Right hindlimb (tissue), 1 donor: ENCODE data around the gene PKNOX2.
A peak's percentile ranks its signal among the peaks of the same experiment; 100 is the strongest.

Experiments used
- DNase-seq: peaks from one replicate; pipeline ENCODE4 v3.0.0-alpha.2; 2018

Gene PKNOX2, protein sequence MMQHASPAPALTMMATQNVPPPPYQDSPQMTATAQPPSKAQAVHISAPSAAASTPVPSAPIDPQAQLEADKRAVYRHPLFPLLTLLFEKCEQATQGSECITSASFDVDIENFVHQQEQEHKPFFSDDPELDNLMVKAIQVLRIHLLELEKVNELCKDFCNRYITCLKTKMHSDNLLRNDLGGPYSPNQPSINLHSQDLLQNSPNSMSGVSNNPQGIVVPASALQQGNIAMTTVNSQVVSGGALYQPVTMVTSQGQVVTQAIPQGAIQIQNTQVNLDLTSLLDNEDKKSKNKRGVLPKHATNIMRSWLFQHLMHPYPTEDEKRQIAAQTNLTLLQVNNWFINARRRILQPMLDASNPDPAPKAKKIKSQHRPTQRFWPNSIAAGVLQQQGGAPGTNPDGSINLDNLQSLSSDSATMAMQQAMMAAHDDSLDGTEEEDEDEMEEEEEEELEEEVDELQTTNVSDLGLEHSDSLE

GRCh38 chr11:125164422-125165110, at the start of gene PKNOX2:
TSS of gene PKNOX2 (plus strand) at chr11:125164751. CDS start at chr11:125351306, 186,555 bp downstream.
- DNase-seq: peak; percentile 94

DNA sequence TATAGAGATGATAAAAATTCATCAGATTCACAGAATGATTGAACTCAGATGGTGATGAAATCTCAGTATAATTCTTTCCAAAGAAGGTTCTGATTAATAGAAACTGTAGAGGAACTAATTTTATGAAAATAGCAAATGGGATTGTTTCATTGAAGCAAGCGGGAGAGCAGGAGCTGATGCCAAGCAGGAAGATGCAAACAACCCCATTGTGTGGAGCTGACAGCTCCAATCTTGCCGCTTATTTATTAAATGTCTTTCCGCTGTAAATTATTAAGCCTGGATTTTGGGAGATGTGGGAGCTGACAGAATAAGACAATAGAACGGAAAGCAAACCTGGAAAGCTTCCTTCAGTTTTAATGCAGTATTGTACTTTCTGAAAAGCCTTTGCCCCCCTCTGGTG, 47.1 kb upstream of the PKNOX2 start:
- DNase-seq: no peak

DNA sequence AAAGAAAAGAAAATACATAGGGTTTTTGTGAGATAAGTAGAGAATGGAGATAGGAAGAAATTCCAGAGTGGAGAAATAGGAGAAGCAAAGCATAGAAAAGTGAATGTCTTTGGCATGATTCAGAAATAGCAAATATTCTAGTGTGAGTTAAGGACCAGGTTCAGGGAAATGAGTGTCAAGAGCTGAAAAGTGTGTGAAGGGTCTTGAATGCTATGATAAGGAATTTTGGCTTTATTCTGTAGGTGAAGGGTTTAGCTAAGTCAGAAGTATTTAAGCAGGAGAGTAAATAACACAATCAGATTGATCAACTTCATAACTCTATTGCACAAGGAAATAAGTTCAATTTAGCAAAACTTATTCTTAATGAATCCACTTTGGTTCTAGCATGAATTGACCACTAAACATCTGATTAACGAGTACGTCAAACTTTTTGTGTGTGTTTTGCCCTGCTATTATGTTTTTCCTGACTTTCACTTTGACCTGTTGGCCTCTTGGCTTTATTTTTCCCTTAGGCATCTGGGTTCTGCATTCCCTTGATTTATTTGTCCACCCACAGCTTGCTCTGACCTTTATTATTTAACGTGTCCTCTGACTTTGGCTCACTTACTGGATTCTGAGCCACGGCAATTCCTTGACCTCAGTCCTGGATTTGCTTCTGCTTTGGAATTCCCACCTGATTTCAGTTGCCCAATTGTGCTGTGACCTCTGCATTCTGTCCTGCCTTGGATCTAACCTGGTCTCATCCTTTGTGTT, 41.2 kb upstream of the PKNOX2 start:
- no peak for DNase-seq

DNA sequence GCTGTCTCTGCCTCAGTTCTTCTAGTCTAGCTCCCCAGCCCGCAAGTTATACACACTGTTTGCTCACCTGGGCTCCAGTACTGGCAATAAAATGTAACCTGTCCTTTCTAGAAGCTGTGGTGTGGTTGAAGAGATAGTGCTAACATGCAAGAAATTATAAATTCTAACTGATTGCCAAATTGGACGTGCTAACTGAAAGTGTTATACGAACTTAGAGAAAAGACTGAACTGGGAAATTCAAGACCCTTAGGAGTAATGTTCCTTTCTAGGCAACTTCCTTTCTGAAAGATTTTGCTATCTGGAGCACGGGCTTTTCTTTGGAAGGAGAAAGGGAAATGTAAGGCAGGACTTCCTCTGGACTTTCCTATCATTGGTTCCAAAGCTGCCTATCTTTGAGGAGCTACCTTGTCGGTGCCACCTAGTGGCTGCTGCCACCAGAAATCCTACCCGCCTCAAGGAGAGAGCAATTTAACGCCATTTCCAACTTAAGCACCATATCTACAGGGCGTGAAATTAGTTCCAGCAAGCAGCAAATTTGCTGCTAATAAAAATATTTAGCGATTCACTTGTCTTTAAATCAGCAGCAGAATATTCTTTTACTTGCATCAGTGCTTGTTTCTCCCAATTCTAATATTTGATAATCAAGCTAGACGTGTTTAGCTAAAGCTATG, 40.5 kb upstream of the PKNOX2 start:
- no peak for DNase-seq

GRCh38 chr11:125124618-125124992, 39.9 kb upstream of the PKNOX2 start:
- DNase-seq: no peak

- DNase-seq: no peak
Measured at GRCh38 chr11:125128450-125128849, 36.1 kb upstream of the PKNOX2 start.

DNA sequence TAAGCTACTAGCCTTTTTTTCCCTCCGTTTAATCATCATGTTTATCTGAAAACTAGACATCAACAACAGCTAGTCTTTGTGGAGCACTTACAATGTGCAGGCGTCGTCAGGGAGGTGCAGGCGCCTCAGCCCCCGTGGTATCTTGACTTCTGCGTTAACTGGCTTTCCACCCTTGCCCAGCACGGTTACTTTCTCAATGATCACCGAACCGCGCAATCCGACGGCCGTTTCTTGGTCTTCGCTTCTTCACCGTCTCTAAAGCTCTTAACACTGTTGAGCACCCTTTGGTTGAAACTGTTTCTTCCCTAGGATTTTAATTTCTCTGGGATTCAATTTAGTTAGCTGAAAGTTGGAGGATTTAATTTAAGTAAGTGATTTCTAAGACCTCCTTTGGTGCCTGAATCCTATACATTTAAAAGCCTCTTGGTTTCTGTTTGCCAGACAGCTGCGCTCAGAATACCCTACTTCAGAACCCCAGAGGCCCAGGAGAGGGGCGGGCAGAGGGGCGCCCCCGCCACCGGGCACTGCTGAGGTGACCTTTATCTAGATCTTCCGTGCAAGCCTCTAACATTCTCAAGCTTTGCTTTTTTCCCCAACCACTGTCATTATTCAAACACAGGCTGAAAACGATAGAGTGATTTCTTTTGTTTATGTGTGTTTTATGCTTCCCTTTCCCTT, 35.1 kb upstream of the PKNOX2 start:
- DNase-seq: no peak

GRCh38 chr11:125132071-125132470, 32.5 kb upstream of the PKNOX2 start:
- no peak for DNase-seq

DNA sequence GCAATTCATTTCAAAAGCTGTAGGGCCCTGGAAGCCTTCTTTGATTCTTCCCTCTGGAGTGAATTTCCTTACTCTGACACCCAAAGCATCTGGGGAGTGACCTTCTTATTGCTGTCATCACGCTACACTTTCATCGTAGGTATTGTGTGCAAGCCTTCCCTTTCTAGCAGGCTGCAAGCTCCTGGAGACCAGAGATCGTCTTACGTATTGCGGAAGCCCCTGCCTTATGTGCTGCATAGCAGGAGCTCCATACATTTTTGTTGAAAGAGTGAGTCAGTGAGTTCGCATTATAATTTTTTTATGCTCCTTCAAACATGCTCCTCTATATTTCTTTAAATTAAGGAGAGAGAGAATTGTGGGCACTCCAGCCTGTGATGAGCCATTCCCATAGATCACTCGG, 32.0 kb upstream of the PKNOX2 start:
- no peak for DNase-seq

GRCh38 chr11:125136001-125136400, 28.6 kb upstream of the PKNOX2 start:
- no peak for DNase-seq

DNA sequence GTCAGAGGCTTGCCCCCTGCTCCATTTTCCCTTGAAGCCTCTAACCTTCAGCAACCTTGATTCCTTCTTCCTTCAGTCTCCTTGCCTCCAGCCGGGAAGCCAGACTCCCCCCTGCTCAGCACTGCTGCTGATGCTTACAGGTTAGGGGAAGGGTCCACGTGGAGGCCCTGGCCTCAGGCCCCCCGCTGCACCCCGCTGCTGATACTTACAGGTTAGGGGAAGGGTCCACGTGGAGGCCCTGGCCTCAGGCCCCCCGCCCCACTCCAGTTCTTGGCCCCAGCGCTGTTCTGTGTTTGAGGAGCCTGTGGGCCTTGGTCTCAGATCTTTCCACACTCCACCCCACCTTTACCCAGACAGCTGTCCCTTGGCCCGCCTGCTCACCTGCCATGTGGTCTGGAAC, 25.6 kb upstream of the PKNOX2 start:
- no peak for DNase-seq

- no peak for DNase-seq
Measured at GRCh38 chr11:125139778-125140177, 24.8 kb upstream of the PKNOX2 start.

GRCh38 chr11:125140233-125140632, 24.3 kb upstream of the PKNOX2 start:
- DNase-seq: peak; percentile 65

DNA sequence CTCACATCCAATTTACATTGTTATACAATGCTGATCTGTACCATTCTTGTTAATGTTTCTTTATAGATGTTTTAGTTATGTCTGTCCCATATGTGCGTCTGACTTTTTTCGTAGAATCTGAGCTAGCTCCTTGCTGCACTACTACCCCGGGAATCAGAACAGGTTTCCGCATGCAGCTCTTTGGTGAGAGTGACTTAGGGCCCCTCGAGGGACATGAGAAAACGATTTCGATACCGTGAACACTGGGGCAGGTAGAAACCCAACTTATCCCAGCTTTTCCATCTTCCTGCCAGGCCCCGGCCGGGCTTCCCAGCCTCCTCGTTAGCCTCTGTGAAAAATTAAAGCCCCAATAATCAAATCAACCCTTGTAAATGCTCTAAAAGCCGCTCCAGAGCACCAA, 23.4 kb upstream of the PKNOX2 start:
- no peak for DNase-seq

- peak; percentile 62 for DNase-seq
Measured at GRCh38 chr11:125141686-125142535, 22.6 kb upstream of the PKNOX2 start.

DNA sequence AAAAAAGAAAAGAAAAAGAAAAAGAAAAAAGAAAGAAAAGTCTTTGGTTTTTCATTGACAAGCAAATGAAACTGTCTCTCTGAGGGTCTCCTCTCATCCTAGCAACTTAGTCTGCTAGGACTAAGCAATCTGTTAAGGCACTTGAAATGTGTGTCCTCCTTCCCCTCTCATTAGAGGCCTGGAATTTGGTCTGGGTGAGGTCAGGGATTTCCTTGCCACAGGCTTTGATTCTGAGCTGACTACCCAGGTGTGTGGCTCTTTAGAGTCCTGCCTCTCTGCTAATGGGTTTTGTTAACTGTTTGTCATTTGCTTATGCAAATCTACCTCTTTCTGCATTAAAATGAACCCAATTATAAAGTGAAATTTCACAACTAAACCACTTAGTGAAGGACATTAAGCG, 18.3 kb upstream of the PKNOX2 start:
- no peak for DNase-seq

DNA sequence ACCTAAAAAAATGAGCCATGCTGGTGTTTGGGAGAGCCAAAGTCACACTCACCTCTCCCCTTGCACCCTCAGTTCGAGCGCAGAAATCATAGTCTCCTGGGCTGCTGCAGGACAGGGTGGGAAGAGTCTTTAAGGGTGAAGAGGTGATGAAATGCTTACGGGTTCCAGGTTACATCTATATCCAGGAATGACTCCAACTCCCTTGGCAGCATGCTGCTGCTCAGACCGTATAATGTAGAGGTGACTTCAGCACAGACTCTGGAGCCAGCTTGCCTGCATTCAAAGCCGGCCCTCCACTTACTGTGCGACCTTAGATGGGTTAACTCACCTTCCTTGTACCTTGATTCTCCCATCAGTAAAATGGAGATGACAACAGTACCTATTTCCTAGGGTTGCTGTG, 17.3 kb upstream of the PKNOX2 start:
- no peak for DNase-seq

GRCh38 chr11:125148011-125148410, 16.5 kb upstream of the PKNOX2 start:
- DNase-seq: no peak

DNA sequence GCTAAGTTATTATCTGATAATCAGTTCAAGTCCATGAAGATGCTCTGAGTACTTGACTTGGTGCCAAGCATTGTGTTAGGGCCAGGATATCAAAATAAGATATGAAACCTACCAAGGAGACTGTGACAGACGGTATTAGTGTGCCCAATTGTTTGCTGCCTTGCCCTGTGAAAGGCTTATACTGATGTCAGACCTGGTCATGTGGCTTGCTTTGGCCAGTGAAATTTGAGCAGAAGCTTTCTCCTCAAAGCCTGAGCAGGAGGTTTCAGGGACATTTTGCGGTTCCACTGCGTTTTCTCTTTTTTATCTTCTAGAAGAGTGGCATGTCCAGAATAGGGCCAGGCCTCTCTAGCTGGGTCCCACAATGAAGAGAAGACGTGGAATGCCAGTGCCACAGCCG, 15.8 kb upstream of the PKNOX2 start:
- no peak for DNase-seq

DNA sequence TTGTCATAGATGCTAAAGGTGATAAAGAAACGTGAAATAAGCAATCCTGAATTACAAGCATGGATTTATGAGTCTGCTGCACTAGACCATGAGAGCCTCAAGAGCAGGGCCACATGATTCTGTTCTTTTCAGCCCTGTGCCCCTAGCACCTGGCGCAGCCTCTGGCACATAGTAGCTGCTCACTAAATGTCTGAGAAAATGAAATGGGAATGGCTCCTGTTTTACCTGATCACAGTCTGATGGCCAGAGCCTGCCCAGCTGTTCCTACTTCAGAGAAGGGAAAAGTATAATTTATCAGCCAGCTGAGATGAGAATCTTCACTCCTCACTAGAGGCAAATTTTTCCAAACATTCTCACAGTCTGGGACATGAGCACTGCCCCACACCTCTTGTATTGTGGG, 10.7 kb upstream of the PKNOX2 start:
- DNase-seq: no peak

GRCh38 chr11:125154378-125155099, 10.0 kb upstream of the PKNOX2 start:
- no peak for DNase-seq
